ENCODE measurements around the gene CPVL.

CPVL gene

DNA sequence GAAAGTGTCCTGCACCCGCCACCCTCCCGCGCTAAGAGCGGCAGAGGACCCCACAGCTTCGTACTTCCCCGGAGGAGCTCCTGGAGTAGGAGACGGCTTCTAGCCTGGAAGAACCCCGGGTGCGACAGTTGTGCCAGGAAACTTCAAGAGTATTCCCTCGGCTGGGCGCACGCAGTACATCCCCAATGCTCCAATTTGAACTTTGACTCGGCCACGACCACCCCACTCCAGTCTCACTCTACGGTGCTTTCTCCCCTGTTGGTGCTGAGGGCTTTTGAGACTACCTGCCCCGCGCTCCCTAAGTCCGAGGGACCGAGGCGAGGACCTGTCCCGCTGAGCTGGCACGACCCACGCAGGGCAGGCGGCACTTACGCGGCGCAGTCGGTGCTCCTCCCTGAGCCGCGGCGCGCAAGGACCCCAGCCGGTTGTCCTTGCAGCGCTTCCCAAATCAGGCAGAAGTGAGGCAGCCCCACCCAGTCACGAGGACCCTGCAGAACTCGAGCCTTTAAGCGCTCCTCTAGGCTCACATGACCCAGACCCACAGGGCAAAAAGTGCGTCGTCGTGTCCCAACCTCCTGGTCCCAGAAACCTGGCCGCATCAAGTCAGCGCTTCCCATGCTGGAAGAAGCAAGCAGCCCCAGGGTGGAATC is at the start of gene CPVL:
TSS of gene CPVL (minus strand) at position 481 of the 650 bp plus-strand sequence. CDS start 25,476 bp downstream, outside the sequence.
- H3K4me3 ChIP-seq (ENCODE audit: low read depth, low read length): peak within 1 kb of the TSS; percentile 52
- DNase-seq (ENCODE audit: low read depth): no peak
- in situ Hi-C loops (cut with HindIII; ENCODE audit: low sequenced_read_pairs): no loop called here
- TF ChIP-seq, protein P1, sequence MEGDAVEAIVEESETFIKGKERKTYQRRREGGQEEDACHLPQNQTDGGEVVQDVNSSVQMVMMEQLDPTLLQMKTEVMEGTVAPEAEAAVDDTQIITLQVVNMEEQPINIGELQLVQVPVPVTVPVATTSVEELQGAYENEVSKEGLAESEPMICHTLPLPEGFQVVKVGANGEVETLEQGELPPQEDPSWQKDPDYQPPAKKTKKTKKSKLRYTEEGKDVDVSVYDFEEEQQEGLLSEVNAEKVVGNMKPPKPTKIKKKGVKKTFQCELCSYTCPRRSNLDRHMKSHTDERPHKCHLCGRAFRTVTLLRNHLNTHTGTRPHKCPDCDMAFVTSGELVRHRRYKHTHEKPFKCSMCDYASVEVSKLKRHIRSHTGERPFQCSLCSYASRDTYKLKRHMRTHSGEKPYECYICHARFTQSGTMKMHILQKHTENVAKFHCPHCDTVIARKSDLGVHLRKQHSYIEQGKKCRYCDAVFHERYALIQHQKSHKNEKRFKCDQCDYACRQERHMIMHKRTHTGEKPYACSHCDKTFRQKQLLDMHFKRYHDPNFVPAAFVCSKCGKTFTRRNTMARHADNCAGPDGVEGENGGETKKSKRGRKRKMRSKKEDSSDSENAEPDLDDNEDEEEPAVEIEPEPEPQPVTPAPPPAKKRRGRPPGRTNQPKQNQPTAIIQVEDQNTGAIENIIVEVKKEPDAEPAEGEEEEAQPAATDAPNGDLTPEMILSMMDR (IDR thresholded peaks at IDR 0.05; ENCODE audit: low read depth, low read length, missing control alignments): no peak

DNA sequence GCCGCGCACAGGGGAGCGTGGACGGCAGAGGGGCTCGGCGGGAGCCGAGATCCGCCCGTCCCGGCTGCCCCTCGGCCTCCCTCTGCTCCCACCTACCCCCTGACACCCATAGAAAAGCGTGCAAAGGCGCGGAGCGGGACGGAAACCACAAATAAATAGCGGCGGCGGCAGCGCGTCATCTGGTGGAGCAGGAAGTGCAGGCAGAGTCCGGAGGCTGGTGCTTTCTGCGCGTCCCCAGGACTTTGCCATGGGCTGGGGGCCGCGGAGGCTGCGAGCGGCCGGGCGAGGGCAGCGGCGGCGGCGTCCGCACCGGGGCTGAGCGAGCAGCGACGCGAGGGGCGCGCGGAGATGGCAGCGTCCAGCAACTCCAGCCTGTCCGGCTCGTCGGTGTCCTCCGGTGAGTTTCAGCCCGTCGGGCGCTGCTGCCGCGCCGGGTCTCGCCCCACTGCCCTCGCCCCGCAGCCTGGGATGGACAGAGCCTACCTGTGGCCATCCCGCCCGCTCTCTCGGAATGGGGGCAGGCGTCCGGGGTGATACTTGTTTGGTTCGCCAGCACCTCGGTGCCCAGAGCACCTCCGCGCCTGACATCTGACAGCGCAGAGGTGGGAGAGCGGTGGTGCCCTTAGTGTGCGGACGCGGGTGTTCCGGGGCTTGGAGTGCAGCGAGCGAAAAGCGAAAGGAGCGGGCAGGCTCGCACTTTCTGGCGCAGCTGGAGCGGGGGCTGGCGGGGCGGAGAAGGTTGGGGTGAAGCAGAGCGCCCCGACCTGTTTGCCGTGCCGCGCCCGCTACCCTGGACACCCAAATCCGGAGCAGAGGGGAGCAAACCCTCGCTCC is 48.5 kb upstream of the CPVL start, which contains the start of gene CHN2:
TSS of gene CHN2 (plus strand) at position 182 of the 834 bp plus-strand sequence.
- TF ChIP-seq, protein P1 (IDR thresholded peaks at IDR 0.05; ENCODE audit: low read depth, low read length, missing control alignments): no peak
- H3K4me3 ChIP-seq (ENCODE audit: low read depth, low read length): peak within 1 kb of the TSS; percentile 59
- in situ Hi-C loops (cut with HindIII; ENCODE audit: low sequenced_read_pairs): no loop called here
- DNase-seq (ENCODE audit: low read depth): no peak

DNA sequence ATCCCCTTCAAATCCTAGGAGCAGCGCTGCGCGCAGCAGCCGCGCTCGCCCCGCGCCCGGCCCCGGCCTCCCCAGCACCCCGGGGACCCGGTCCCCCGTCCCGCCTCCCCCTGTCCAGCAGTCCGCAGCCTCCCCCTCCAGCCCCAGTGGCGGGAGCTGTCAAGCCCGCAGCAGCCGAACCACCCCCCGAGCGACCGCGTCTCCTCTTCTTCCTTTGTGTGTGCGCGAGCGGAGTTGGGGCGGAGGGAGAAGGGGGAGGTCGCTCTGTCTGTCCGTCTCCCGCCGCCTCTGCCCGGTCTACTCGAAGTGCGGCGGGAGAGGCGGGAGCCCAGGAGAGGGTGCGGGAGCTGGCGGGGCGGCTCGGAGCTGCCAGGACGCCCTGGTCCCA is 47.9 kb upstream of the CPVL start:
- no peak for DNase-seq (ENCODE audit: low read depth)
- in situ Hi-C loops (cut with HindIII; ENCODE audit: low sequenced_read_pairs): no loop called here
- TF ChIP-seq, protein P1 (IDR thresholded peaks at IDR 0.05; ENCODE audit: low read depth, low read length, missing control alignments): no peak
- peak overlapping the region; percentile 59 for H3K4me3 ChIP-seq (ENCODE audit: low read depth, low read length)

DNA sequence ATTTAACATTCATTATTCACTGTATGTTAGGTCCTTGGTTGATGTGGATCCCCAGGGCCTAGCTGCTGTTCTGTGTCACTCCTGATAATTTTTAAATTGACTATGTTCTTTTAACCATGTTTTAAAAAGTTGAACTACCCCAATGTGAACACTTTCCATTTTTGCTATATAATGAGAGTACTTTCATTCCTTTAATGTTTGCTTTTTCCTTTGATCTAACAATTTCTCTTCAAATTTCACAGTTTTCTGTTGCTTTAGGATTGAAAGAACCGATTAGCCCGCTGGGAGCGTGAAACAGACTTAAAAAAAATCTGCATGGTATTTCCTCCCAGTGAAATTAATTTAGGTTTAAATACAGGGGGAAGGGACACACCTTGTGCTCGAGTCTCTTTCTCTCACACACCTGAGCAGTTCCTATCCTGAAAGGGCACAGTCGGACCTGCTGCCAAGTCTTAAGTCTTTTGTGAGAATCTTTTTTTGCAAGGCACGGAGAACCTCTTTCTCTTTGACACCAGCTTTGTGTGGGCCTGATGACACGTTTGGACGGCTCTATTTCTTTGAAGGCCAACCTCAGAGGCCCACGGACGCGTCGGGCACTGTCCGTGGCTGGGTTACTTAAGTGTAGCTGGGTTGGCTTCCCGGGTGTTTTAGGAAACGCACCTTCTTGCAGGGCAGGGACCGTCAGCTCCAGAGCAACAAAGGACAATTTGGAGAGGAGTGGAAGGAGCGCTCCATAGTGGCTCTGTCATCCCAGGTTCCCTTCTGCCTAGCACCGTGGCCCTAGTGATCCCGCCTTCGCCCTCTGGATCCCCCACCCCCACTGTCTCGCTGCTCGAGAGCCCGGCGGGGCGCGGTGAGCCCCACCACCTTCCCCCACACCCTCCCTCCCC is 47.2 kb upstream of the CPVL start:
- in situ Hi-C loops (cut with HindIII; ENCODE audit: low sequenced_read_pairs): no loop called here
- DNase-seq (ENCODE audit: low read depth): no peak
- TF ChIP-seq, protein P1 (IDR thresholded peaks at IDR 0.05; ENCODE audit: low read depth, low read length, missing control alignments): no peak
- peak overlapping the region; percentile 59 for H3K4me3 ChIP-seq (ENCODE audit: low read depth, low read length)

DNA sequence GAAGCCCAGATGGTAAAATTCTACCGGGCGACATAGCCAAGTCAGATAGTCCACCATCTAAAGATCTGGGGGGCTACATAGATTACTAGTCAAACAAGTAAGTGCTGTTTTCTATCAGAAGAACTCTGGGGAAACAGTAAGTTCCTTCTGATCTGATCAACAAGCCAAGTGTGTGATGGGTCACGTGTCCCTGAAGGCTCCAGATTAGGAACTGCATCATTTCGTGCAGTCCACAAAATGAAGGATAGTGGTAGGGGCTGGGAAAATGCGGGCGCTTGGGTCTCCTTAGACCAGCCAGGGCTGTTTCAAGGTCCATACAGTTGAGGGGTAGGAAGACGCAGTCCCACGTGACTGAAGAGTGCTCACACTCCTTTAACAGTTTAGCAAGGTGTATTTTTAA is 46.5 kb upstream of the CPVL start:
- DNase-seq (ENCODE audit: low read depth): no peak
- TF ChIP-seq, protein P1 (IDR thresholded peaks at IDR 0.05; ENCODE audit: low read depth, low read length, missing control alignments): no peak
- in situ Hi-C loops (cut with HindIII; ENCODE audit: low sequenced_read_pairs): no loop called here
- H3K4me3 ChIP-seq (ENCODE audit: low read depth, low read length): no peak overlapping the region

DNA sequence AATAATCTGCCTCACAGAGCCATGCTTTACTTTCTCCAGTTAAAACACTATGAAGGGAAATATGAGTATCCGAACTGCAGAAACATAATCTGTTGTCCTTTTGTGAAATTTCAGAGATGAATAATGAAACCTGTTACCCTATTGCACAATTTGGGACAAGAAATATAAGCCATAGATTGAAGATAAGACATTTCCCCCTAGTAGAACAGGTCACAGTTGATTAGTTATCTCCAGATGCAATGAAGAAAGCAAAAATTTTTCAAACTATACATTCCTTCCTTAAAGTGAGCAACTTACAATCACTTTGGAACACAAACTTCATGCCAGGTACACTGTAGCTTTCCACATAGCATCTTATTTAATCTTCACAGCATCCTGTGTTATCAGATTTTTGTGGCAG is 46.0 kb upstream of the CPVL start:
- TF ChIP-seq, protein P1 (IDR thresholded peaks at IDR 0.05; ENCODE audit: low read depth, low read length, missing control alignments): no peak
- in situ Hi-C loops (cut with HindIII; ENCODE audit: low sequenced_read_pairs): no loop called here

More for the DNA sequence above, 46.0 kb upstream of the CPVL start:
- no peak overlapping the region for H3K4me3 ChIP-seq (ENCODE audit: low read depth, low read length)
- no peak for DNase-seq (ENCODE audit: low read depth)

All from astrocyte of the cerebellum (primary cell).